Loucy (cell line): ENCODE measurements around the gene TREX2.

ENCODE experiments used
- H2AFZ ChIP-seq: fragments of 200-600 bp; sonication (generic); 2 replicates; pipeline ENCODE4 v1.6.0; 2016; ENCODE audit warnings: antibody characterized with exemption, mild to moderate bottlenecking, low read length, moderate library complexity
- H3F3A ChIP-seq: fragments of 200-600 bp; 2 replicates; pipeline ENCODE4 v1.6.0; 2016; ENCODE audit warnings: antibody characterized with exemption, low read depth, mild to moderate bottlenecking
- H3K27me3 ChIP-seq: fragments of 200-600 bp; sonication (generic); 2 replicates; pipeline ENCODE4 v1.6.1; 2014; ENCODE audit warnings: low read length, mild to moderate bottlenecking; ENCODE audit not compliant: insufficient read depth, poor library complexity, severe bottlenecking
- H3K36me3 ChIP-seq: fragments of 200-600 bp; sonication (generic); 2 replicates; pipeline ENCODE4 v1.6.1; 2016; ENCODE audit warnings: low read length; ENCODE audit not compliant: insufficient read depth
- H3K4me1 ChIP-seq: fragments of 200-600 bp; sonication (generic); 2 replicates; pipeline ENCODE4 v1.5.1; 2014; ENCODE audit warnings: low read length, mild to moderate bottlenecking; ENCODE audit not compliant: insufficient read depth, poor library complexity, severe bottlenecking
- H3K4me2 ChIP-seq: fragments of 200-600 bp; sonication (generic); 2 replicates; pipeline ENCODE4 v1.6.0; 2014; ENCODE audit warnings: antibody characterized with exemption, low read length, low read depth, mild to moderate bottlenecking; ENCODE audit not compliant: poor library complexity, severe bottlenecking
- H3K4me3 ChIP-seq: fragments of 200-600 bp; sonication (generic); 2 replicates; pipeline ENCODE4 v1.5.1; 2014; ENCODE audit warnings: low read length, mild to moderate bottlenecking, mixed read lengths; ENCODE audit not compliant: poor library complexity, severe bottlenecking
- H3K79me2 ChIP-seq: fragments of 200-600 bp; sonication (generic); 2 replicates; pipeline ENCODE4 v1.6.1; 2014; ENCODE audit warnings: low read length; ENCODE audit not compliant: insufficient read depth
- H3K9ac ChIP-seq: fragments of 200-600 bp; sonication (generic); 2 replicates; pipeline ENCODE4 v1.6.0; 2014; ENCODE audit warnings: mild to moderate bottlenecking, low read depth, low read length, moderate library complexity; ENCODE audit not compliant: poor library complexity, severe bottlenecking
- H3K9me2 ChIP-seq: fragments of 200-600 bp; sonication (generic); replicated peaks from 2 replicates; pipeline ENCODE4 v1.6.1; 2016; ENCODE audit warnings: low read depth, low read length, mixed read lengths
- H3K9me3 ChIP-seq: fragments of 200-600 bp; sonication (generic); 2 replicates; pipeline ENCODE4 v1.6.1; 2014; ENCODE audit warnings: mild to moderate bottlenecking, antibody characterized with exemption, low read length, low read depth; ENCODE audit not compliant: insufficient read depth
- H4K20me1 ChIP-seq: fragments of 200-600 bp; sonication (generic); 2 replicates; pipeline ENCODE4 v1.6.0; 2014; ENCODE audit warnings: antibody characterized with exemption, low read length, mild to moderate bottlenecking; ENCODE audit not compliant: insufficient read depth, poor library complexity, severe bottlenecking
- CTCF ChIP-seq: fragments of 200-600 bp; sonication (generic); conservative IDR thresholded peaks from 2 replicates; pipeline ENCODE4 v1.5.1; 2014; ENCODE audit warnings: mild to moderate bottlenecking, antibody characterized with exemption, low read length
- EZH2phosphoT487 ChIP-seq: fragments of 200-600 bp; IDR thresholded peaks from 2 replicates; pipeline ENCODE4 v1.6.1; 2018; ENCODE audit warnings: antibody characterized with exemption, mild to moderate bottlenecking, moderate library complexity, borderline replicate concordance

TREX2 gene

GRCh38 chrX:153447581-153447960, 1.7 kb upstream of the TREX2 start:
- Histone ChIP-seq H3K9ac (no peak overlapping the region), H3K4me3 (no peak overlapping the region), H3K4me2 (no peak overlapping the region), H4K20me1 (no peaks in the 10 kb centered on the region), H3F3A (no peaks in the 10 kb centered on the region), H2AFZ (no peak overlapping the region), H3K79me2 (no peaks in the 10 kb centered on the region), H3K27me3 (no peaks in the 10 kb centered on the region), H3K9me3 (no peaks in the 10 kb centered on the region), H3K4me1 (no peaks in the 10 kb centered on the region), H3K36me3 (no peaks in the 10 kb centered on the region), H3K9me2 (no peaks in the 10 kb centered on the region)
- TF ChIP-seq EZH2phosphoT487 (no peak), CTCF (no peak)

GRCh38 chrX:153446950-153447580, 1.2 kb upstream of the TREX2 start:
- Histone ChIP-seq H3K27me3 (no peaks in the 10 kb centered on the region), H3K4me3 (no peak overlapping the region), H3K4me1 (no peaks in the 10 kb centered on the region), H3K79me2 (no peaks in the 10 kb centered on the region), H3K9me3 (no peaks in the 10 kb centered on the region), H4K20me1 (no peaks in the 10 kb centered on the region), H3F3A (no peaks in the 10 kb centered on the region), H2AFZ (no peak overlapping the region), H3K36me3 (no peaks in the 10 kb centered on the region), H3K9ac (no peak overlapping the region), H3K9me2 (no peaks in the 10 kb centered on the region), H3K4me2 (no peak overlapping the region)
- TF ChIP-seq CTCF (no peak), EZH2phosphoT487 (no peak)

- Histone ChIP-seq H2AFZ (no peak overlapping the region), H3K9ac (no peak overlapping the region), H3K9me2 (no peaks in the 10 kb centered on the region)
Observed at GRCh38 chrX:153446636-153446936, 730 bp upstream of the TREX2 start.

More at GRCh38 chrX:153446636-153446936, 730 bp upstream of the TREX2 start:
- no peaks in the 10 kb centered on the region for H3K79me2 ChIP-seq
- H3K4me3 ChIP-seq = no peak overlapping the region
- no peaks in the 10 kb centered on the region for H3K36me3 ChIP-seq
- no peaks in the 10 kb centered on the region for H4K20me1 ChIP-seq
- no peak for TF ChIP-seq EZH2phosphoT487
- no peak for TF ChIP-seq CTCF
- no peaks in the 10 kb centered on the region for H3F3A ChIP-seq
- H3K4me2 ChIP-seq = no peak overlapping the region
- H3K4me1 ChIP-seq = no peaks in the 10 kb centered on the region
- H3K27me3 ChIP-seq = no peaks in the 10 kb centered on the region
- no peaks in the 10 kb centered on the region for H3K9me3 ChIP-seq
